ENCODE measurements around the gene DIPK1A.

The DIPK1A gene

GRCh38 chr1:92820551-92820950, 140.7 kb downstream of the DIPK1A start:
- intact Hi-C loops (cut with DNase I), result no loop called here

GRCh38 chr1:92820024-92820423, 141.2 kb downstream of the DIPK1A start:
- intact Hi-C loops (cut with DNase I), result no loop called here
- no peak for DNase-seq

More at GRCh38 chr1:92820551-92820950, 140.7 kb downstream of the DIPK1A start:
- DNase-seq, result no peak

- DNase-seq, result no peak
- intact Hi-C loops (cut with DNase I), result loop anchor here (2.0 kb wide), 1 partner anchor 69 kb away; no protein-coding TSS in a partner anchor
These were observed 143.1 kb downstream of the DIPK1A start for GRCh38 chr1:92817986-92818764.

DNA sequence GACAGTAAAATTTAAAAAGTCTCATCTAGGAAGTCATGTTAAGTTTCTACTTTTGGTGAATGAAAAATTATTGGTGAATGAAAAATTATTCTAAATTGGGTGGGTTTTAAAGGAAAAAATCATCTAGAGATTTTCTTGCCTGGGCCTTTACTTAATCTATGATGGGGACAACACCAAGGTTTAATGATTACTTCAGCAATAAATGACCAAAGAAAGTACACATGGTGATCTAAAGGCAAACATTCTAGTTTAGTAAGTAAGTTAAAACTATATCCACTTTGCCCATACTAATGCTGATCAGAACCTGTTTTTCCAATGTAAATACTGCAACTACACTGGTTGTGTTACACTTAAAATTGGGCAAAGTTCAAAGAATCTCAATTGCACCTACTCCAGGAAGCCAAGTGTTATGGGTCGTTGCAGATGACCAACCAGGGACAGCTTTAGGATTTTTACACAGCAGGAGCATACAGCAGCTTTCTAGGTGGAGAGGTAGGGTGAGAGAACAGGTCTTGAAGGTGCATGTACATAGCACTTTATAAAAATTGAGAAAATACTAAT, 144.0 kb downstream of the DIPK1A start:
- intact Hi-C loops (cut with DNase I), result no loop called here
- DNase-seq, result no peak

DNA sequence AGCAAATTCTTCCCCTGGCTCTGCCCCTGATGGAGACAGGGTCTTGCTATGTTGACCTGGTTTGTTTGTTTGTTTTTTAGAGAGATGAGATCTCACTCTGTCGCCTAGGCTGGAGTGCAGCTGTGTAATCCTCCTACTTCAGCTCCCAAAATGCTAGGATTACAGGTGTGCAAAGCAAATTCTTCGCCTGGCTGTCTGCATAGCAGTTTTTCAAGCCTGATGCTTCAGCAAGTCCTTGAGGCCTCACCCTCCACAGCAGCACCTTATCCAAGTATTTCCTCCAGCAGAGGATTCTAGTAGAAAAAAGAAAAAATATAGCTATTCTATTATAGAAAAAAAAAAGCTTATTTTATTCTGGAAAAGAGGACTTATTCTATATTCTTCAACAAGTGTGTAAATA, 144.5 kb downstream of the DIPK1A start:
- intact Hi-C loops (cut with DNase I), result no loop called here
- no peak for DNase-seq

- intact Hi-C loops (cut with DNase I), result no loop called here
These were observed 152.9 kb downstream of the DIPK1A start for GRCh38 chr1:92808381-92808780.

DNA sequence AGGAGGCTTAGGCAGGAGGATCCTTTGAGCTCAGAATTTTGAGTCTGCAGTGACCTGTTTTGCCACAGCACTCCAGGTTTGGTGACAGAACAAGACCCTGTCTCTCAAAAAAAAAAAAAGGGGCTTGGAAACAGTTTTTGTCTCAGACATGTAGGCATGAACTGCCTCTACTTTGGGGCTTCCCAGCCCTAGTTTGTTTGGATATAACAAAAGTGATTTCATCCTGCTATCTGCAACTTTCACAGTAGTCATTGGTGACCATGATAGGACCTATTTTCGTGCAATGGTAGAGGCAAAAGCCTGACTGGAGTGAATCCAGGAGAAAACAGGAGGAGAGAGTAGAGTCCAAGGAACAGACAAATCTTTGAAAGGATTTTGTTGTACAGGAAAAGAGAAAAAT, 156.0 kb downstream of the DIPK1A start:
- no peak for DNase-seq
- intact Hi-C loops (cut with DNase I), result no loop called here

More at GRCh38 chr1:92808381-92808780, 152.9 kb downstream of the DIPK1A start:
- no peak for DNase-seq

DNA sequence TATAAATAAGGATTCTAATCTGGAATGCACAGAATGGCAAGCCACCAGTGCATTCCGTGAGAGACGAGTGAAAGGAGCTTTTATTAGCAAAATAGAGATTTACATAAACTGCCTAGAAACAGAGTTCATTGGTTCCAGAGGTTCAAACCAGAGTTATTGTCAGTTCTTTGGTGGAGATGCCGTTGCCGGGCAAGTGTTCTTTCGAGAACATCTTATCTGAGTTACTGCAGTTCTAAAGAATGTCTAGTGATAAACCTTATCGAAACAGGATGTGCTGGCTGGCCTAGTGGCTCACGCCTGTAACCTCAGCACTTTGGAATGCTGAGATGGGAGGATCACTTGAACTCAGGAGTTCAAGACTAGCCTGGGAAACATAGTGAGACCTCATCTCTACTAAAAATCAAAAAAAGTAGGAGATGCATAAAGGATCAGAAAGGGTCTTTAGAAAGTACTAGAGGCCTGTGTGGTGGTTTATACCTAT, 156.5 kb downstream of the DIPK1A start:
- intact Hi-C loops (cut with DNase I), result no loop called here
- DNase-seq, result peak in 7 of 10 donors; percentile 15 to 90 (median 36)

DNA sequence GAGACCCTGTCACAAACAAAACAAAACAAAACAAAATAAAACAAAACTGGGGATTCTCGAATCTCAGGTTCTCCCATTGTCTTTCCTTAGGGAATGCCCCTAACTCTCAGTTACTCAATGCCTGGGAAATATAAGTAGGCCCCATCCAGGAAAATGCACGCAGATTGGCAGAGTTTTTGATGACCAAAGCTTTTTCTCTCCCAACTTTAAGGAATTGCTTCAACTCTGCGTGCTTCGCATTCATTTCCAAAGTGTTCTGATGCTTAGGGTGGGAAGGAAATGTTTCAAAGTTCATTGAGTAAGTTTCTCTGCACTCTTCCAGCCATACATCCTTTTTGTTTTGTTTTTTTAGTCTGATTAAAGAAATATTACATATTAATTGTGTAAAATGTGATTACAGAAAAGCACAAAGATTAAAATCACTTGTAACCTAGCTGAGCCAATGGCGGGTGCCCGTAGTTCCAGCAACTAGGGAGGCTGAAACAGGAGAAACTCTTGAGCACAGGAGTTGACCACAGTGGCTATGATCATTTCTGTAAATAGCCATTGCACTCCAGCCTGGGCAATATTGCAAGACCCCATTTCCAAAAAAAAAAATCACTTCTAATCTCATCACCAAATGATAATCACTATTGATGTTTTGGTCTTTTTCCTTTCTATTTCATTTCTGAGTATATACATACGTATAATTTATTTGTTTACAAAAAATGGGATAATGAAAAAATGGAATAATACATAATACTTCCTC, 157.9 kb downstream of the DIPK1A start:
- intact Hi-C loops (cut with DNase I), result no loop called here
- DNase-seq, result no peak

DNA sequence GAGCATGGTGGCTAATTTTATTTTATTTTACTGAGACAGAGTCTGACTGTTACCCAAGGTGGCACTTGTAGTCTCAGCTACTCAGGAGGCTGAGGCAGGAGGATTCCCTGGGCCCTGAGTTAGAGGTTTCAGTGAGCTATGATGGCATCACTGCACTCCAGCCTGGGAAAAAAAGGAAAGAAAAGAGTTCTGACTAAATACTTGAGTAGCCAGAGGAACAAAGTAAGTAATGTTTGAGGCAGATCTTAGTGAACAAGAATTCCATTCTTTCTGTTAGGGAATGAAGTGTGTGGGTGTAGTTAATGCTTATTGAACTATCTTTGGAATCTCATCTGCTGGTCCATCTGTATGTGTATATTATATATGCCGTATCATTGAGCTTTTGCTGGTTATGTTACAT, 163.3 kb downstream of the DIPK1A start:
- intact Hi-C loops (cut with DNase I), result no loop called here
- DNase-seq, result no peak

DNA sequence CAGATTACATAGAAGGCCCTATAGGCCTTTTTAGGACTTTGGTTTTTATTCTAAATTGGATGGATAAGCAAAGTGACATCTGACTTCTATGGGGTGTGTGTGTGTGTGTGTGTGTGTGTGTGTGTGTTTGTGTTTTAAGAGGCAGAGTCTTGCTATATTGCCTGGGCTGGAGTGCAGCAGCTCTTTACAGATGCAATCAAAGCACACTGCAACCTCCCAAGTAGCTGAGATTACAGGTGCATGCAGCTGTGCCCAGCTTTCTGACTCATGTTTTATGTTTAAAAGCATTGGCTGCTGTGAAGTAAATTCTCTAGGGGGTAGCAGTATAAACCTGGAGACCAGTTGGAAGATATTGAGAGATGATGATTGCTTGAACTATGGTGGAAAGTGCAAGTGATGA, 164.0 kb downstream of the DIPK1A start:
- no peak for DNase-seq

DNA sequence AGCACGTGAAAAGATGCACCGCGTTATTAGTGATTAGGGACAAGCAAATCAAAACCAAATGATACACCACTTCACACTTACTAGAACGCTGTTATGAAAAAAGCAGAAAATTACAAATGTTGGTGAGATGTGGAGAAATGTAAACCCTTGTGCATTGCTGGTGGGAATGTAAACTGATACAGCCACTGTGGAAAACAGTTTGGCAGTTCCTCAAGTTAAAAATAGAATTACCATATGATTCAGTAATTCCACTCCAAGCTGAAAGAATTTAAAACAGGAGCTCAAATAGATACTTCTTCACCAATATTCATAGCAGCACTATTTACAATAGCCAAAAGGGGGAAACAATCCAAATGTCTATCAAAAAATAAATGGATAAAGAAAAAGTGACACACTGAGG, 166.1 kb downstream of the DIPK1A start:
- no peak for DNase-seq
- intact Hi-C loops (cut with DNase I), result no loop called here

More for the DNA sequence above, 164.0 kb downstream of the DIPK1A start:
- intact Hi-C loops (cut with DNase I), result no loop called here

DNA sequence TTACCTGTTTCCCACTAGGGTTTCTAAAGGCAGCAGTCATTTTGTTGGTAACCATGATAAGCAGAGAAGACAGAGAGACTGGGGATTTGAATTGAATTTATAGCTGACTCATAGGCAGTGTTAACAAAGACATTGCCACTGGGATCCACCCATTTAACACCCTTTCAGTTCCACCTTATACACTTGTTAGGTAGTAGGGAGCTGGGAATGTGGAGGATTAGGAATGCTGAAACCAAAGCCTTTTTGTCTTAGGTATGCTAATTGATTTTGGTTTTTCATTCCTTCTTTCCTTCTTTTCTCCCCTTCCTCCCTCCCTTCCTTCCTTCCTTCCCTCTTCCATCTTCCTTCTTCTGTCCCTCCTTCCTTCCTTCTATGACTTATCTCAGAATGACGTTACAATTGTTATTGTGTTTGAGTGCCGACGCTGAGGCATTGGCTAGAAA, 168.9 kb downstream of the DIPK1A start:
- intact Hi-C loops (cut with DNase I), result no loop called here

More for the DNA sequence above, 168.9 kb downstream of the DIPK1A start:
- no peak for DNase-seq
